Upper lobe of left lung (tissue), 6 donors: ENCODE data around the gene YDJC. TPM values are rescaled to one million over a fixed set of nuclear protein-coding genes. Genes with fewer than 3 reads are reported as not detected.
"Not testable (repeated sequence)": the region's sequence is repeated elsewhere in the genome, so short reads cannot be mapped to it uniquely, and the experiment has no call there.

Experiments
- ATAC-seq, 2 donors: fragments of 200-7000 bp; cut with Tn5 transposase; one replicate each; pipeline ENCODE4 v1.9.1; 2022; ENCODE audit warnings: mild to moderate bottlenecking in 2 of 2, moderate library complexity in 2 of 2; ENCODE audit not compliant: low FRiP score in 2 of 2
- DNase-seq, 2 donors: peaks; one replicate each; pipeline ENCODE4 v3.0.0-alpha.2; 2019 to 2020
- H3K27ac ChIP-seq, 4 donors: fragments of 200-600 bp; sonication (generic); one replicate each; pipeline ENCODE4 v1.5.1; 2016 to 2019
- H3K27me3 ChIP-seq, 4 donors: fragments of 200-600 bp; sonication (generic); one replicate each; pipeline ENCODE4 v1.5.1; 2017 to 2019
- H3K36me3 ChIP-seq, 4 donors: fragments of 200-600 bp; sonication (generic); one replicate each; pipeline ENCODE4 v1.5.1; 2016 to 2019
- H3K4me1 ChIP-seq, 4 donors: fragments of 200-600 bp; sonication (generic); one replicate each; pipeline ENCODE4 v1.5.1; 2018 to 2019
- H3K4me3 ChIP-seq, 4 donors: fragments of 200-600 bp; sonication (generic); one replicate each; pipeline ENCODE4 v1.5.1; 2017 to 2019; ENCODE audit warnings: mild to moderate bottlenecking in 2 of 4, moderate library complexity in 1 of 4
- H3K9me3 ChIP-seq, 4 donors: fragments of 200-600 bp; sonication (generic); one replicate each; pipeline ENCODE4 v1.5.1; 2018 to 2019
- EP300 ChIP-seq, 4 donors: sonication (generic); formaldehyde crosslinking; IDR thresholded peaks; one replicate each; pipeline ENCODE4 v1.5.1; 2017; ENCODE audit warnings: antibody characterized with exemption in 4 of 4, control low read depth in 2 of 4
- POLR2A ChIP-seq, 4 donors: fragments of 450-650 bp; IDR thresholded peaks; one replicate each; pipeline ENCODE4 v1.5.1; 2016 to 2017; ENCODE audit warnings: antibody characterized with exemption in 4 of 4, mild to moderate bottlenecking in 2 of 4
- POLR2AphosphoS5 ChIP-seq, 2 donors: sonication (generic); formaldehyde crosslinking; IDR thresholded peaks; one replicate each; pipeline ENCODE4 v1.5.1; 2017; ENCODE audit warnings: antibody characterized with exemption in 2 of 2
- WGBS, 2 donors: methylation state at CpG; one replicate each; pipeline ENCODE4 v1.1.5; 2017 to 2018; 5-methylcytosine and 5-hydroxymethylcytosine counted together
- total RNA-seq, 6 donors: library from RNA; depleted of rRNA in 4 of 6; stranded (reverse); fragments of >200 nt in 4 of 6; gene quantifications; one replicate each; pipeline versions ENCODE4 v1.1.0 to v1.2.1, GENCODE V29; 2016 to 2021
- TF ChIP-seq, protein P1 (sequence below), 6 experiments: fragments of 450-650 bp in 4 of 6; fragments of 200-600 bp in 2 of 6; sonication (generic) in 2 of 6; IDR thresholded peaks; one replicate each; pipeline ENCODE4 v1.5.1; 2016 to 2019; ENCODE audit warnings: antibody characterized with exemption in 6 of 6
- donor health status: DM: no; HTN: no; CAD: no; lungs with moderate emphysema.
- donor health status: DM: no; HTN: yes; CAD: no; lungs with severe emphysema.

Gene YDJC
- total RNA-seq, 6 donors from 2014 or later = 22.2 to 47.4 (median 28.3) TPM

DNA sequence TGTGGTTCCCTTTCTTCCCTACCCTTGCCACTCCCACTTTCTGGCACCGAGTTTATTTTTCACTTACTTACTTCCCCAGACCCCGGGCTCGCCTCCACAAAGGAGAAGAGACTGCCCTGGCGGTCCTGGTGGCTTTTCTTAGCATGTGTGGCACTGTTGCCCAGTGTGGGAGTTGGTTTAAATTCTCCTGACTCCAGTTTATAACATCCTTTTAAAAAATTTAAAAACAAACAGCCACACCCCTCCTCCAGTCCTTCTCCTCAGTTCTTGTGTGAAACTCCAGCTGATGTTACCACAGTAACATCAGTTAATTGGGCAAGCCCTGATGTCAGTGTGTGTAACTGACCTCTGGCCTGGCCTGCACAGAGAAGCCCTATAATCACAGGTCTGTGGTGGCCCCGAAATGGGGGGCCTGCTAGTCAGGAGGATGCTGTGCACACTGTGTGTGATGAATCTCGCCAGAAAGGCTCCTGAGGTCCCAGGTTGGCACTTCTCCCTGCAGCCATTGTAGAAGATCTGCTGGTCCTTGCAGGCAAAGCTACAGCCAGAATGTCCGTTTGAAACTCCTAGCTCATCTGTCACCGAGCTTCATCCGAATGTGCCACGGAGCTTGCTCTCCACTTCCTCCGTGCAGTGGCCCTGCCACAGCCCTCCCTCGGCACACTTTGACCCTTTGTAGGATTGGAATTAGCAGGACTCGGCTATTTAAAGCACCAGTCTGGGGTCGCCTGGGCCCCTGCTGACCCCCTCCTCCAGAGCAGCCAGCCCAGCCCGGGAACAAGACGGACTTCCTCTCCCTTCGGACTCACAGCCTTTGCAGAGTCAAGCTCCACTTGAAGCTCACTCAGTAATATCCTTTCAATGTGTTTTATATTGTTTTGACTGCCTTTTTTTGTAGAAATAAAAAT is 7.6 kb downstream of the YDJC start:
- peak in 1 of 2 donors; percentile 64 for ATAC-seq
- H3K27ac ChIP-seq = peak overlapping the region in 2 of 4 donors; percentile 26 to 27
- H3K27me3 ChIP-seq = no peaks in the 10 kb centered on the region
- H3K4me3 ChIP-seq = no peak overlapping the region
- no peaks in the 10 kb centered on the region for H3K9me3 ChIP-seq
- DNase-seq = peak; percentile 22 to 59
- TF ChIP-seq EP300 (IDR thresholded peaks at IDR 0.05) (no peak), POLR2A (IDR thresholded peaks at IDR 0.05) (no peak), POLR2AphosphoS5 (IDR thresholded peaks at IDR 0.05) (no peak)
- TF ChIP-seq, protein P1, sequence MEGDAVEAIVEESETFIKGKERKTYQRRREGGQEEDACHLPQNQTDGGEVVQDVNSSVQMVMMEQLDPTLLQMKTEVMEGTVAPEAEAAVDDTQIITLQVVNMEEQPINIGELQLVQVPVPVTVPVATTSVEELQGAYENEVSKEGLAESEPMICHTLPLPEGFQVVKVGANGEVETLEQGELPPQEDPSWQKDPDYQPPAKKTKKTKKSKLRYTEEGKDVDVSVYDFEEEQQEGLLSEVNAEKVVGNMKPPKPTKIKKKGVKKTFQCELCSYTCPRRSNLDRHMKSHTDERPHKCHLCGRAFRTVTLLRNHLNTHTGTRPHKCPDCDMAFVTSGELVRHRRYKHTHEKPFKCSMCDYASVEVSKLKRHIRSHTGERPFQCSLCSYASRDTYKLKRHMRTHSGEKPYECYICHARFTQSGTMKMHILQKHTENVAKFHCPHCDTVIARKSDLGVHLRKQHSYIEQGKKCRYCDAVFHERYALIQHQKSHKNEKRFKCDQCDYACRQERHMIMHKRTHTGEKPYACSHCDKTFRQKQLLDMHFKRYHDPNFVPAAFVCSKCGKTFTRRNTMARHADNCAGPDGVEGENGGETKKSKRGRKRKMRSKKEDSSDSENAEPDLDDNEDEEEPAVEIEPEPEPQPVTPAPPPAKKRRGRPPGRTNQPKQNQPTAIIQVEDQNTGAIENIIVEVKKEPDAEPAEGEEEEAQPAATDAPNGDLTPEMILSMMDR (IDR thresholded peaks at IDR 0.05) = no peak
- WGBS, 2 donors = 62 to 73% methylated on average over 16 to 17 of the region's 17 CpGs
- peaks cover 0 to 29% (median 12%) of the 10 kb centered on the region in 4 donors for H3K36me3 ChIP-seq
- H3K4me1 ChIP-seq = peaks cover 4 to 38% (median 12%) of the 10 kb centered on the region in 4 donors

DNA sequence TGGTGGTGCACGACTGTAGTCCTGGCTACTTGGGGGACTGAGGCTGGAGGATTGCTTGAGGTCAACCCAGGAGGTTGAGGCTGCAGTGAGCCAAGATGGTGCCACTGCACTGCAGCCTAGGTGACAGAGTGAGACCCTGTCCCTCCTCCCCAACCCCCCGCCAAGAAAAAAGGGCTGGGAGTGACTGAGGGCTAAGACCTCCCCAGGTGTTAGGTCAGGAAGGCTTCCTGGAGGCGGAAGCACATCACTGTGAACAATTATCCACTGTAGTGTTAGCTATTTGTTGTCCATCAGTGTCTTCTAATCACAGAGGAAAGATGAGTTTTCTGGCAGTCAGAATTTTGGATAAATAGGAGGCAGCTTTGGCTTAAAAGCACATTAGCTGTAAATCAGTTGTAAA is 8.8 kb downstream of the YDJC start:
- Histone ChIP-seq H3K4me3 (no peak overlapping the region), H3K9me3 (no peaks in the 10 kb centered on the region), H3K27me3 (no peaks in the 10 kb centered on the region), H3K36me3 (peaks cover 0 to 29% (median 12%) of the 10 kb centered on the region in 4 donors), H3K27ac (no peak overlapping the region), H3K4me1 (peaks cover 4 to 38% (median 12%) of the 10 kb centered on the region in 4 donors)
- TF ChIP-seq POLR2AphosphoS5 (IDR thresholded peaks at IDR 0.05) = no peak
- TF ChIP-seq POLR2A (IDR thresholded peaks at IDR 0.05) = no peak
- no peak for TF ChIP-seq EP300 (IDR thresholded peaks at IDR 0.05)
- TF ChIP-seq, protein P1 (IDR thresholded peaks at IDR 0.05) = no peak
- WGBS, 2 donors = 94 to 97% methylated on average over 3 of the region's 3 CpGs
- no peak for DNase-seq
- ATAC-seq = no peak

DNA sequence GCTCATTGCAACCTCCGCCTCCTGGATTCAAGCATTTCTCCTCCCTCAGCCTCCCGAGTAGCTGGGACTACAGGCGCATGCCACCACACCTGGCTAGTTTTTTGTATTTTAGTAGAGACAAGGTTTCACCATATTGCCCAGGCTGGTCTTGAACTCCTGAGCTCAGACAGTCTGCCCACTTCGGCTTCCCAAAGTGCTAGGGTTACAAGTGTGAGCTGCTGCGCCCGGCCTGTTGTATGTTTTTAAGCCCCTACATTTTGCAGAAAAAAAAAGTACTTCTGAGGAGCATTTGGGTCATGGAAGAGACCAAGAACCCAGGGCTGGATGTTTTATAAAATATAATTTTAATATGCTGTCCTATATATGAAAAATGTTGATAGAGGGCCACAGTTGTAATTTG is 12.5 kb downstream of the YDJC start:
- WGBS, 2 donors = 95 to 97% methylated on average over 6 of the region's 6 CpGs
- H3K27ac ChIP-seq, DNase-seq, ATAC-seq, H3K27me3 ChIP-seq, H3K9me3 ChIP-seq, H3K4me3 ChIP-seq: not testable (repeated sequence)
- H3K4me1 ChIP-seq = peaks cover 4 to 12% (median 6%) of the 10 kb centered on the region in 4 donors
- H3K36me3 ChIP-seq = peaks cover 0 to 47% (median 20%) of the 10 kb centered on the region in 4 donors

GRCh38 chr22:21615731-21616130 is 14.1 kb downstream of the YDJC start:
- peaks cover 0 to 58% (median 27%) of the 10 kb centered on the region in 4 donors for H3K36me3 ChIP-seq
- no peak overlapping the region for H3K4me3 ChIP-seq
- 70 to 80% methylated on average over 4 of the region's 4 CpGs for WGBS, 2 donors
- no peaks in the 10 kb centered on the region for H3K4me1 ChIP-seq
- DNase-seq (no peak), ATAC-seq (no peak)
- H3K9me3 ChIP-seq = no peaks in the 10 kb centered on the region
- no peak for TF ChIP-seq POLR2AphosphoS5 (IDR thresholded peaks at IDR 0.05)
- no peak for TF ChIP-seq EP300 (IDR thresholded peaks at IDR 0.05)
- no peak for TF ChIP-seq POLR2A (IDR thresholded peaks at IDR 0.05)
- TF ChIP-seq, protein P1 (IDR thresholded peaks at IDR 0.05) = no peak
- H3K27ac ChIP-seq = no peak overlapping the region
- no peaks in the 10 kb centered on the region for H3K27me3 ChIP-seq

GRCh38 chr22:21613553-21614233 is 16.1 kb downstream of the YDJC start:
- WGBS, 2 donors = 72 to 95% methylated on average over 4 of the region's 4 CpGs
- no peaks in the 10 kb centered on the region for H3K27me3 ChIP-seq
- H3K4me1 ChIP-seq = no peaks in the 10 kb centered on the region
- H3K9me3 ChIP-seq = no peaks in the 10 kb centered on the region
- DNase-seq (no peak), ATAC-seq (no peak)
- peaks cover 0 to 60% (median 26%) of the 10 kb centered on the region in 4 donors for H3K36me3 ChIP-seq
- TF ChIP-seq EP300 (IDR thresholded peaks at IDR 0.05) = no peak
- H3K4me3 ChIP-seq = no peak overlapping the region
- H3K27ac ChIP-seq = no peak overlapping the region
